ENCODE data around the gene FYCO1. TPM values are rescaled to one million over a fixed set of nuclear protein-coding genes. Genes with fewer than 3 reads are reported as not detected.

Gene FYCO1
- total and polyA plus RNA-seq, 12 donors = 8.8 to 216 (median 143) TPM

DNA sequence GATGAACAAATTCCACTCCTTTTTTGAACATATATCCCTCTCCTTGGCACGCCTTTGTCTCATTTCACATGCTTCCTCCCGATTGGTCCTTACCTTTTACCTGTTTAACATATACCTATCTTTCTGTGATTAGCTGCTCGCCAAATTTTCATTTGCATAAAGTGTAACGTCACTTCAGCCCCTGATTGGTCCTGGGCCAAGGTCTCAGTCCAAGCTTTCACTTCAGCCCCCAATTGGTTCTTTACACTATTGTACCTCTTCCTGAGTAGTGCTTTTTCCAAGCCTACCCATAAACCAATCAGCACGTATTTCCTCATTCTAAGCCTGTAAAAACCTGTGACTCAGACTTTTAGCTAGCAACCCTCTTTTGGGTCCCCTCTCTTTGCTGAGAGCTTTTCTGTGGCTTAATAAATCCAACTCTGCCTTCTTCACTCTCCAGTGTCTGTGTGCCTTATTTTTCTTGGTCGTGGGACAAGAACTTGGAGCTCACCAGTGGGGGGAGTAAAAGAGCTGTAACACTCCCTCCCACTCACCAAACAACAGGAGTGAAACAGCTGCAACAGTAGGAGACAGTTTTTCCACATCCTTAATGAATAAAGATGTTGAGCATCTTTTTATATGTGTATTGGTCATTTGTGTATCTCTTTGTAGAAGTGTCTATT lies 32.2 kb upstream of the FYCO1 start:
- intact Hi-C loops (cut with DNase I) = no loop called here
- DNase-seq (no peak), ATAC-seq (no peak)
- no peaks in the 10 kb centered on the region for H3K36me3 ChIP-seq
- no peaks in the 10 kb centered on the region for H3K27me3 ChIP-seq
- H3K4me1 ChIP-seq = peaks cover 0 to 3% (median 0%) of the 10 kb centered on the region in 9 donors
- TF ChIP-seq, protein P1, sequence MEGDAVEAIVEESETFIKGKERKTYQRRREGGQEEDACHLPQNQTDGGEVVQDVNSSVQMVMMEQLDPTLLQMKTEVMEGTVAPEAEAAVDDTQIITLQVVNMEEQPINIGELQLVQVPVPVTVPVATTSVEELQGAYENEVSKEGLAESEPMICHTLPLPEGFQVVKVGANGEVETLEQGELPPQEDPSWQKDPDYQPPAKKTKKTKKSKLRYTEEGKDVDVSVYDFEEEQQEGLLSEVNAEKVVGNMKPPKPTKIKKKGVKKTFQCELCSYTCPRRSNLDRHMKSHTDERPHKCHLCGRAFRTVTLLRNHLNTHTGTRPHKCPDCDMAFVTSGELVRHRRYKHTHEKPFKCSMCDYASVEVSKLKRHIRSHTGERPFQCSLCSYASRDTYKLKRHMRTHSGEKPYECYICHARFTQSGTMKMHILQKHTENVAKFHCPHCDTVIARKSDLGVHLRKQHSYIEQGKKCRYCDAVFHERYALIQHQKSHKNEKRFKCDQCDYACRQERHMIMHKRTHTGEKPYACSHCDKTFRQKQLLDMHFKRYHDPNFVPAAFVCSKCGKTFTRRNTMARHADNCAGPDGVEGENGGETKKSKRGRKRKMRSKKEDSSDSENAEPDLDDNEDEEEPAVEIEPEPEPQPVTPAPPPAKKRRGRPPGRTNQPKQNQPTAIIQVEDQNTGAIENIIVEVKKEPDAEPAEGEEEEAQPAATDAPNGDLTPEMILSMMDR (IDR thresholded peaks at IDR 0.05) = no peak
- no peak overlapping the region for H3K27ac ChIP-seq
- WGBS, 2 donors = 82% methylated on average over 6 of the region's 6 CpGs
- peaks cover 0 to 34% (median 11%) of the 10 kb centered on the region in 11 donors for H3K9me3 ChIP-seq
- no peak overlapping the region for H3K4me3 ChIP-seq

DNA sequence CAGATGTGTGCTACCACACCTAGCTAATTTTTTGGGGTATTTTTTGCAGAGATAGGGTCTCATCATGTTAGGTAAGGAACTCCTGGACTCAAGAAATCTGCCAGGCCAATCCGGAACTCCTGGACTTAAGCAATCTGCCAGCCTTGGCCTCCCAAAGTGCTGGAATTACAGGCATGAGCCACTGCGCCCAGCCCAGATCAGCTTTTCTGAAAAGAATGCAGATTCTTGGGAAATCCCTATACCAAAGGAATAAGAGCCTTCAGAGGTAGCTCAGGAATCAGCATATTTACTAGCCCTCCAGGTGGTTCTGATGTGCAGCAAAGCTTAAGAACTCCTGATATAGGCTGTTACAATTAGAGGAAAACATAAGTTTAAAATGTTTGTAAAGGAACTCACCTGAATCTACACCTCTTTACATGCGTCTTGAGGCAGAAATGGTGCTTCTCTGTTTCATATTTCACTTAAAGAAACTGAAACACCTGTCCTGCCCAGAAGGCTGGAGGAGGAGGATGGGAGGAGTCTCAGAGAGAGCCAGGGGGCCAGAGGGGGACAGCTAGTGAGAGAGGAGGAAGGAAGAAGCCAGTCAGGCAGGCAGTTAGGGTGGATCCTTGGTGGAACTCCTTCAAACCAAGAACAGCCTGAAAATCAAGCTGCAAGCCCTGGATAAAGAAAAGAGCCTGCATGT lies 31.5 kb upstream of the FYCO1 start, which contains the start of gene XCR1:
Gene XCR1, minus strand, starts transcription at position 463 of the 685 bp plus-strand sequence. CDS start 5,536 bp downstream, outside the sequence.
- TF ChIP-seq, protein P1 (IDR thresholded peaks at IDR 0.05) = no peak
- H3K27me3 ChIP-seq = no peaks in the 10 kb centered on the region
- DNase-seq (no peak), ATAC-seq (no peak)
- peaks cover 0 to 3% (median 0%) of the 10 kb centered on the region in 9 donors for H3K4me1 ChIP-seq
- H3K27ac ChIP-seq = no peak within 1 kb of the TSS
- no peak within 1 kb of the TSS for H3K4me3 ChIP-seq
- WGBS, 2 donors = 92 to 95% methylated on average over 3 of the region's 3 CpGs
- peaks cover 0 to 34% (median 11%) of the 10 kb centered on the region in 11 donors for H3K9me3 ChIP-seq
- H3K36me3 ChIP-seq = no peaks in the 10 kb centered on the region
- intact Hi-C loops (cut with DNase I) = no loop called here

- Histone ChIP-seq H3K36me3 (no peaks in the 10 kb centered on the region), H3K9me3 (peaks cover 0 to 34% (median 11%) of the 10 kb centered on the region in 11 donors), H3K27me3 (no peaks in the 10 kb centered on the region), H3K27ac (no peak overlapping the region), H3K4me1 (peaks cover 0 to 1% (median 0%) of the 10 kb centered on the region in 9 donors), H3K4me3 (no peak overlapping the region)
- intact Hi-C loops (cut with DNase I) = no loop called here
- DNase-seq (no peak), ATAC-seq (no peak)
- WGBS, 2 donors = 62 to 65% methylated on average over 1 of the region's 1 CpG
- TF ChIP-seq, protein P1 (IDR thresholded peaks at IDR 0.05) = no peak
These were observed 29.5 kb upstream of the FYCO1 start for GRCh38 chr3:46025139-46025538.

DNA sequence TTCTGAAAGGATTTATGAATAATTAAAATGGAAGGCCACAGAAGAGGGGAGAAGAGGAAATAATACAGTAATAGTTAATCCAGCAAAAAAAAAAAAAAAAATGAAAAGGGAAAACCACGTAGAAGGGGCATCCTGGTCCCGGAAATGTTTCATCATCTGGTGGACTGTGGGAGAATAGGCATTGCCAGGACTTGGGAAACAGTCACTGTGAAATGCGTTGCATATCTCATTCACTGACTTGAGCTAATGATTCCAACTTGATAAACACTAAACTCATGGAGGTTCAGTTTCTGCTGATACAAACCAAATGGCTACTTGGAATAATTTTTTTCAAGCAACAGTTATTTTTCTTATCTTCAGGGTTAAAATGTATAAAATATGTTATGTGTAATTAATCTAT lies 28.5 kb upstream of the FYCO1 start:
- H3K9me3 ChIP-seq = peaks cover 0 to 27% (median 11%) of the 10 kb centered on the region in 11 donors
- H3K36me3 ChIP-seq = no peaks in the 10 kb centered on the region
- no peaks in the 10 kb centered on the region for H3K4me1 ChIP-seq
- no peak overlapping the region for H3K4me3 ChIP-seq
- TF ChIP-seq, protein P1 (IDR thresholded peaks at IDR 0.05) = no peak
- no peak overlapping the region for H3K27ac ChIP-seq
- intact Hi-C loops (cut with DNase I) = no loop called here
- DNase-seq = no peak
- no peak for ATAC-seq
- 48 to 65% methylated on average over 3 of the region's 3 CpGs for WGBS, 2 donors
- H3K27me3 ChIP-seq = no peaks in the 10 kb centered on the region
